Right atrium auricular region (tissue), 2 donors: ENCODE data around the gene OARD1. TPM values are rescaled to one million over a fixed set of nuclear protein-coding genes. Genes with fewer than 3 reads are reported as not detected.

Experiments used
- DNase-seq: peaks from one replicate; pipeline ENCODE4 v3.0.0-alpha.2; 2019; ENCODE audit warnings: low spot score
- H3K27ac ChIP-seq, 2 donors: fragments of 200-600 bp; sonication (generic); 1 replicate in 1 of 2; 2 replicates in 1 of 2; pipeline ENCODE4 v1.5.1; 2016 to 2019
- H3K27me3 ChIP-seq, 2 donors: fragments of 200-600 bp; sonication (generic); one replicate each; pipeline versions ENCODE4 v1.5.1 to v1.6.0; 2017 to 2019
- H3K36me3 ChIP-seq: fragments of 200-600 bp; sonication (generic); one replicate; pipeline ENCODE4 v1.5.1; 2016
- H3K4me1 ChIP-seq, 2 donors: fragments of 200-600 bp; sonication (generic); one replicate each; pipeline versions ENCODE4 v1.5.1 to v1.6.0; 2017 to 2019
- H3K4me3 ChIP-seq, 2 donors: fragments of 200-600 bp; sonication (generic); 1 replicate in 1 of 2; 2 replicates in 1 of 2; pipeline ENCODE4 v1.5.1; 2017 to 2019; ENCODE audit warnings: mild to moderate bottlenecking in 1 of 2, moderate library complexity in 1 of 2
- H3K9me3 ChIP-seq, 2 donors: fragments of 200-600 bp; sonication (generic); one replicate each; pipeline ENCODE4 v1.5.1; 2019
- total RNA-seq, 2 donors: library from RNA; depleted of rRNA; stranded (reverse); fragments of >200 nt; gene quantifications; one replicate each; pipeline ENCODE4 v1.1.0, GENCODE V29; 2016
- TF ChIP-seq, protein P1 (sequence below), 2 donors: fragments of 200-600 bp; sonication (generic); IDR thresholded peaks; one replicate each; pipeline ENCODE4 v1.5.1; 2019; ENCODE audit warnings: antibody characterized with exemption in 2 of 2

Gene OARD1
- total RNA-seq, 2 donors from 2014 or later: 9.4 to 13.4 TPM

DNA sequence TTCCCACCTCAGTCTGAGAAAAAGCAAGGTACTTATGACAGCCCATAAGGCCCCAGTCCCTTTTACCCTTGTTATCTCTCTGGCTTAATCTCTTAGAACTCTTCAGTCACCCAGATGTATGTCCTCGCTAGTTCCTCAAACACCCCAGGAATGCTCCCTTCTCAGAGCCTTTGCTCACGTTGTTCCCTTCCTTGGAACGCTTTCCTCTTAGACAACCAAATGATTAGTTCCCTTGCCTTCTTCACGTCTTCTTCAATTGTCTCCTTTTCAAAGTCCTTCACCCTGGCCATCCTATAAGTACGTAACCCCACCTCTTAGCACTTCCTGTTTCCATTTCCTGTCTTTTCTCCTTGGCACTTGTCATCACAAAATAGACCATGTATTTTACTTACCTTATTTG is 20.3 kb downstream of the OARD1 start:
- H3K9me3 ChIP-seq: no peaks in the 10 kb centered on the region
- peak overlapping the region; percentile 84 to 94 for H3K27ac ChIP-seq
- DNase-seq: no peak

GRCh38 chr6:41050536-41050935 is 21.6 kb downstream of the OARD1 start:
- no peak for DNase-seq
- Histone ChIP-seq H3K27ac (no peak overlapping the region), H3K9me3 (no peaks in the 10 kb centered on the region), H3K36me3 (no peaks in the 10 kb centered on the region), H3K4me1 (peaks cover 0 to 55% of the 10 kb centered on the region in 2 donors), H3K27me3 (no peaks in the 10 kb centered on the region), H3K4me3 (no peak overlapping the region)
- TF ChIP-seq, protein P1, sequence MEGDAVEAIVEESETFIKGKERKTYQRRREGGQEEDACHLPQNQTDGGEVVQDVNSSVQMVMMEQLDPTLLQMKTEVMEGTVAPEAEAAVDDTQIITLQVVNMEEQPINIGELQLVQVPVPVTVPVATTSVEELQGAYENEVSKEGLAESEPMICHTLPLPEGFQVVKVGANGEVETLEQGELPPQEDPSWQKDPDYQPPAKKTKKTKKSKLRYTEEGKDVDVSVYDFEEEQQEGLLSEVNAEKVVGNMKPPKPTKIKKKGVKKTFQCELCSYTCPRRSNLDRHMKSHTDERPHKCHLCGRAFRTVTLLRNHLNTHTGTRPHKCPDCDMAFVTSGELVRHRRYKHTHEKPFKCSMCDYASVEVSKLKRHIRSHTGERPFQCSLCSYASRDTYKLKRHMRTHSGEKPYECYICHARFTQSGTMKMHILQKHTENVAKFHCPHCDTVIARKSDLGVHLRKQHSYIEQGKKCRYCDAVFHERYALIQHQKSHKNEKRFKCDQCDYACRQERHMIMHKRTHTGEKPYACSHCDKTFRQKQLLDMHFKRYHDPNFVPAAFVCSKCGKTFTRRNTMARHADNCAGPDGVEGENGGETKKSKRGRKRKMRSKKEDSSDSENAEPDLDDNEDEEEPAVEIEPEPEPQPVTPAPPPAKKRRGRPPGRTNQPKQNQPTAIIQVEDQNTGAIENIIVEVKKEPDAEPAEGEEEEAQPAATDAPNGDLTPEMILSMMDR (IDR thresholded peaks at IDR 0.05): no peak

More for the DNA sequence above, 20.3 kb downstream of the OARD1 start:
- Histone ChIP-seq H3K4me1 (peaks cover 0 to 69% of the 10 kb centered on the region in 2 donors), H3K27me3 (no peaks in the 10 kb centered on the region), H3K4me3 (no peak overlapping the region), H3K36me3 (no peaks in the 10 kb centered on the region)
- TF ChIP-seq, protein P1 (IDR thresholded peaks at IDR 0.05): no peak

GRCh38 chr6:41049955-41050354 is 22.2 kb downstream of the OARD1 start:
- Histone ChIP-seq H3K36me3 (no peaks in the 10 kb centered on the region), H3K4me1 (peaks cover 0 to 53% of the 10 kb centered on the region in 2 donors), H3K27me3 (no peaks in the 10 kb centered on the region), H3K27ac (peak overlapping the region; percentile 48 to 69), H3K9me3 (no peaks in the 10 kb centered on the region), H3K4me3 (no peak overlapping the region)
- TF ChIP-seq, protein P1 (IDR thresholded peaks at IDR 0.05): no peak
- DNase-seq: no peak

DNA sequence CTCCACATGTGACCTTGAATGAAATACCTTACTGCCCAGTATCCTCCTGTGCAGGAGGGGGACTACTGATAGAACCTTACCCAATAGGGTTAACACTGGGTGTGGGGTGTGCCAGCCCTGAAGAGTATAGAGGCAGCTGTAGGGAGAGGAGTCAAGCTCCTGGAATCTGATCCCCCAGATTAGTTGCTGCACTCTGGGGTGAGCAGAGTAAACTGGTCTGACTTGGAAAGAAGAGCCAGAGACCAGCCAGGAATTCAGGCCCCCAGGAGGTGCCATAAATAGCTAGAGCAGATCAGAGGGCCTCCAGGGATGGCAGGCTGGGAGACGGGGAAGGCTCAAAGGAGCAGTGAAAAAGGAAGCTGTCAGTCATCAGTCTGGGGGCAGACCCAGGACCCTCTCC is 22.6 kb downstream of the OARD1 start:
- DNase-seq: no peak
- Histone ChIP-seq H3K9me3 (no peaks in the 10 kb centered on the region), H3K27ac (peak overlapping the region; percentile 48 to 69), H3K27me3 (no peaks in the 10 kb centered on the region), H3K4me3 (no peak overlapping the region), H3K4me1 (peaks cover 0 to 53% of the 10 kb centered on the region in 2 donors), H3K36me3 (no peaks in the 10 kb centered on the region)
- TF ChIP-seq, protein P1 (IDR thresholded peaks at IDR 0.05): no peak

- Histone ChIP-seq H3K4me1 (peaks cover 0 to 48% of the 10 kb centered on the region in 2 donors), H3K27me3 (no peaks in the 10 kb centered on the region), H3K27ac (peak overlapping the region; percentile 48 to 69), H3K4me3 (no peak overlapping the region), H3K9me3 (no peaks in the 10 kb centered on the region), H3K36me3 (no peaks in the 10 kb centered on the region)
- no peak for DNase-seq
- TF ChIP-seq, protein P1 (IDR thresholded peaks at IDR 0.05): no peak
These were observed 24.1 kb downstream of the OARD1 start for GRCh38 chr6:41047745-41048732.
